Endometrial microvascular endothelial cells (primary cell): ENCODE results near the gene ISLR2. TPM values are rescaled to one million over a fixed set of nuclear protein-coding genes. Genes with fewer than 3 reads are reported as not detected.

Experiments used
- total RNA-seq: library from RNA; depleted of rRNA; stranded (reverse); fragments of >200 nt; gene quantifications from one replicate; pipeline ENCODE4 v1.2.3, GENCODE V29; 2015; ENCODE audit errors: inconsistent ontology term

Gene ISLR2
- total RNA-seq, 1 donor from 2014 or later, result not detected

Other genes starting within 250 kb of the ISLR2 start
- 0.46 TPM for gene LOXL1, start 204.1 kb upstream of the ISLR2 start, total RNA-seq
- 29.1 TPM for gene STOML1, start 138.3 kb upstream of the ISLR2 start, total RNA-seq
- gene PML, start 135.9 kb upstream of the ISLR2 start, total RNA-seq, result 78.4 TPM
- 0.84 TPM for gene GOLGA6A, start 48.0 kb upstream of the ISLR2 start, total RNA-seq
- 1.2 TPM for gene ISLR, start 43.1 kb downstream of the ISLR2 start, total RNA-seq
- 0.56 TPM for gene STRA6, start 72.2 kb downstream of the ISLR2 start, total RNA-seq
- gene CCDC33, start 105.7 kb downstream of the ISLR2 start, total RNA-seq, result not detected
- not detected for gene CYP11A1, start 237.1 kb downstream of the ISLR2 start, total RNA-seq